Stimulated activated naive B cell treated with anti-CD40 and anti-IgM and Interleukin-4, amounts not matched to agents 10 μg/mL and 1 μg/mL and 100 μg/mL, for 72 hours (primary cell): Measurements from ENCODE around the gene MSI2.

ENCODE experiments used
- ATAC-seq, 2 donors: fragments of 150-1000 bp; cut with Tn5 transposase; replicated peaks; 2 replicates each; pipeline ENCODE4 v1.10.0; 2021; ENCODE audit warnings: moderate library complexity in 1 of 2
- DNase-seq: peaks from one replicate; pipeline ENCODE4 v3.0.0; 2021
- H3K27ac Mint-ChIP-seq: one replicate; pipeline ENCODE4 v1.8.0; 2022; ENCODE audit warnings: mild to moderate bottlenecking, mixed read lengths
- H3K27me3 Mint-ChIP-seq, 2 donors: one replicate each; pipeline ENCODE4 v1.8.0; 2022; ENCODE audit warnings: mixed read lengths in 2 of 2
- H3K36me3 Mint-ChIP-seq, 2 donors: one replicate each; pipeline ENCODE4 v1.8.0; 2022; ENCODE audit warnings: mixed read lengths in 2 of 2, mild to moderate bottlenecking in 1 of 2
- H3K4me1 Mint-ChIP-seq, 2 donors: one replicate each; pipeline ENCODE4 v1.8.0; 2022; ENCODE audit warnings: mixed read lengths in 2 of 2, mild to moderate bottlenecking in 1 of 2
- H3K4me3 Mint-ChIP-seq, 2 donors: one replicate each; pipeline ENCODE4 v1.8.0; 2022; ENCODE audit warnings: mild to moderate bottlenecking in 2 of 2, mixed read lengths in 2 of 2, moderate library complexity in 1 of 2
- H3K9me3 Mint-ChIP-seq, 2 donors: one replicate each; pipeline ENCODE4 v1.8.0; 2022; ENCODE audit warnings: mixed read lengths in 2 of 2, mild to moderate bottlenecking in 1 of 2

The MSI2 gene

GRCh38 chr17:57329380-57330214 lies 73.3 kb downstream of the MSI2 start:
- no peak for DNase-seq
- Mint-ChIP-seq H3K36me3 (peaks cover 23 to 43% of the 10 kb centered on the region in 2 donors), H3K4me3 (no peak overlapping the region), H3K9me3 (no peaks in the 10 kb centered on the region), H3K27me3 (no peaks in the 10 kb centered on the region), H3K4me1 (peaks cover 10 to 35% of the 10 kb centered on the region in 2 donors), H3K27ac (no peak overlapping the region)
- ATAC-seq = no peak

GRCh38 chr17:57330587-57330986 lies 74.3 kb downstream of the MSI2 start:
- DNase-seq (no peak), ATAC-seq (no peak)
- Mint-ChIP-seq H3K4me1 (peaks cover 10 to 37% of the 10 kb centered on the region in 2 donors), H3K27ac (no peak overlapping the region), H3K36me3 (peaks cover 17 to 38% of the 10 kb centered on the region in 2 donors), H3K9me3 (no peaks in the 10 kb centered on the region), H3K4me3 (no peak overlapping the region), H3K27me3 (no peaks in the 10 kb centered on the region)

DNA sequence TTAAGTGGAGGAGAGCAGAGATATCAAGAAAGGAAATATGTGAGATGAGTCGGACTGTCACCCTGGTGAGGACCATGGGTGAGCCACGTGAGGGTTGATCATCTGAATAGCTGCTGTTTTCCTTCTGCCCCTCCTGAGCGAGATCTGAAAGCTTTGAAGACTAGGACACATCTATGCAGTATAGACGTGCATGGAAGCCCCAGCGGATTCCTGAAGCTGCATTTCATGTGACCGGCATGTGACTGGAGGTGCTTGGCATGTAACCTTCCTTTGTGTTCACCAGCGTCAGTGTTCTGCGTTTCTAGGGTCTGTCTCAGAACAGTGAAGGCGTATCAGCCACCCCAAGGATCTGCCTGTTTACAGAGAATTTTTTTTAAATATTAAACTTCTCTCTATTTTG lies 75.1 kb downstream of the MSI2 start:
- H3K9me3 Mint-ChIP-seq = no peaks in the 10 kb centered on the region
- DNase-seq (no peak), ATAC-seq (no peak)
- no peak overlapping the region for H3K4me3 Mint-ChIP-seq
- H3K4me1 Mint-ChIP-seq = peaks cover 14 to 37% of the 10 kb centered on the region in 2 donors
- peaks cover 13 to 38% of the 10 kb centered on the region in 2 donors for H3K36me3 Mint-ChIP-seq
- no peaks in the 10 kb centered on the region for H3K27me3 Mint-ChIP-seq
- no peak overlapping the region for H3K27ac Mint-ChIP-seq

DNA sequence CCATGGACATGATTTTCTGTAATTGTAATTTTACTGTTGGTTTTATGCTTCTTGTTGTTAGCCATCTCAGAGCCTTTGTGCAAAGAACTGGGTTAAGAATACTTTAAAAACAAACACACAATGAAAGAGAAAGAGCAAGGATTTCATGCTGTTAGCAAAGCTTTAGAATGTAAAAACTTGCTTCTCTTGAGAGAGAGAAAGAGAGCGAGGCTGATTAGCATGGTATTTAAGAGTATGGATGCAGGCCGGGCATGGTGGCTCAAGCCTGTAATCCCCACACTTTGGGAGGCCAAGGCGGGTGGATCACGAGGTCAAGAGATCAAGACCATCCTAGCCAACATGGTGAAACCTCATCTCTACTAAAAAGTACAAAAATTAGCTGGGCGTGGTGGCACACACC lies 76.2 kb downstream of the MSI2 start:
- Mint-ChIP-seq H3K27ac (no peak overlapping the region), H3K4me3 (no peak overlapping the region), H3K9me3 (no peaks in the 10 kb centered on the region), H3K27me3 (no peaks in the 10 kb centered on the region), H3K4me1 (peaks cover 14 to 31% of the 10 kb centered on the region in 2 donors), H3K36me3 (peaks cover 18 to 38% of the 10 kb centered on the region in 2 donors)
- no peak for DNase-seq
- no peak for ATAC-seq

- Mint-ChIP-seq H3K9me3 (no peaks in the 10 kb centered on the region), H3K4me3 (no peak overlapping the region), H3K4me1 (peaks cover 25 to 47% of the 10 kb centered on the region in 2 donors), H3K27ac (no peak overlapping the region), H3K27me3 (no peaks in the 10 kb centered on the region), H3K36me3 (peaks cover 20 to 47% of the 10 kb centered on the region in 2 donors)
- no peak for ATAC-seq
- DNase-seq = no peak
These were observed 79.0 kb downstream of the MSI2 start for GRCh38 chr17:57335195-57335792.

GRCh38 chr17:57337390-57337789 lies 81.1 kb downstream of the MSI2 start:
- Mint-ChIP-seq H3K4me3 (no peak overlapping the region), H3K27me3 (no peaks in the 10 kb centered on the region), H3K9me3 (no peaks in the 10 kb centered on the region), H3K4me1 (peaks cover 35 to 63% of the 10 kb centered on the region in 2 donors), H3K36me3 (peaks cover 35 to 56% of the 10 kb centered on the region in 2 donors), H3K27ac (no peak overlapping the region)
- ATAC-seq (no peak), DNase-seq (no peak)

DNA sequence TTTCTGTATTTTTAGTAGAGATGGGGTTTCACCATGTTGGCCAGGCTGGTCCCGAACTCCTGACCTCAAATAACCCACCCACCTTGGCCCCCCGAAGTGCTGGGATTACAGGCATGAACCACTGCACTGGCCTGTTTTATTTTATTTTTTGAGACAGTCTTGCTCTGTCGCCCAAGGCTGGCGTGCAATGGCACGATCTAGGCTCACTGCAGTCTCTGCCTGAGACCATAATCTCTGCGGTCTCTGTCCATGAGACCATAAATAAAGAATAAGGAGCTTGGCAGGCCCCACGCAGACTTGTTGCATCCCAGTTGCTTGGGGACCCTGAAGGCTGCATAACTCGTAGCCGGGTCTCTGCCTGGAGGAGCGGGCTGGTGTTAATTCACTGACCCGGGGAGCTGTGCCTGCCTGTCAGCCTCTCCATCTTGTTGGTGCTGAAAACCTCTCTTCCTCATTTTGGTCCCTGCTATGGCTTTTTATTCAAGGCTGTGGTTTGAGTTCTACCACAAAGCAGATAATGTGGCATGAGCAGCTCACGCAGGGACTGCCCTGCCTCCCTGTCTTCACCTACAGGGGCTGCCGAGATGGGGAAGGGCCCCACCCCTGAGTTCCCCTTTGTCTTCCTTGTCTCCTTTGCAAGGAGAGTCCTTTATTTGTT lies 82.1 kb downstream of the MSI2 start:
- H3K27ac Mint-ChIP-seq = peak overlapping the region; percentile 27

GRCh38 chr17:57340160-57340981 lies 84.0 kb downstream of the MSI2 start:
- peaks cover 37 to 66% of the 10 kb centered on the region in 2 donors for H3K36me3 Mint-ChIP-seq
- DNase-seq (no peak), ATAC-seq (no peak)
- H3K4me1 Mint-ChIP-seq = peaks cover 37 to 68% of the 10 kb centered on the region in 2 donors
- H3K9me3 Mint-ChIP-seq = no peaks in the 10 kb centered on the region
- H3K4me3 Mint-ChIP-seq = no peak overlapping the region
- no peaks in the 10 kb centered on the region for H3K27me3 Mint-ChIP-seq
- no peak overlapping the region for H3K27ac Mint-ChIP-seq

More for the DNA sequence above, 82.1 kb downstream of the MSI2 start:
- Mint-ChIP-seq H3K4me1 (peaks cover 36 to 66% of the 10 kb centered on the region in 2 donors), H3K27me3 (no peaks in the 10 kb centered on the region), H3K4me3 (peak overlapping the region; percentile 65 to 73), H3K9me3 (no peaks in the 10 kb centered on the region), H3K36me3 (peaks cover 32 to 60% of the 10 kb centered on the region in 2 donors)
- peak; percentile 64 for DNase-seq
- peak; percentile 97 for ATAC-seq

DNA sequence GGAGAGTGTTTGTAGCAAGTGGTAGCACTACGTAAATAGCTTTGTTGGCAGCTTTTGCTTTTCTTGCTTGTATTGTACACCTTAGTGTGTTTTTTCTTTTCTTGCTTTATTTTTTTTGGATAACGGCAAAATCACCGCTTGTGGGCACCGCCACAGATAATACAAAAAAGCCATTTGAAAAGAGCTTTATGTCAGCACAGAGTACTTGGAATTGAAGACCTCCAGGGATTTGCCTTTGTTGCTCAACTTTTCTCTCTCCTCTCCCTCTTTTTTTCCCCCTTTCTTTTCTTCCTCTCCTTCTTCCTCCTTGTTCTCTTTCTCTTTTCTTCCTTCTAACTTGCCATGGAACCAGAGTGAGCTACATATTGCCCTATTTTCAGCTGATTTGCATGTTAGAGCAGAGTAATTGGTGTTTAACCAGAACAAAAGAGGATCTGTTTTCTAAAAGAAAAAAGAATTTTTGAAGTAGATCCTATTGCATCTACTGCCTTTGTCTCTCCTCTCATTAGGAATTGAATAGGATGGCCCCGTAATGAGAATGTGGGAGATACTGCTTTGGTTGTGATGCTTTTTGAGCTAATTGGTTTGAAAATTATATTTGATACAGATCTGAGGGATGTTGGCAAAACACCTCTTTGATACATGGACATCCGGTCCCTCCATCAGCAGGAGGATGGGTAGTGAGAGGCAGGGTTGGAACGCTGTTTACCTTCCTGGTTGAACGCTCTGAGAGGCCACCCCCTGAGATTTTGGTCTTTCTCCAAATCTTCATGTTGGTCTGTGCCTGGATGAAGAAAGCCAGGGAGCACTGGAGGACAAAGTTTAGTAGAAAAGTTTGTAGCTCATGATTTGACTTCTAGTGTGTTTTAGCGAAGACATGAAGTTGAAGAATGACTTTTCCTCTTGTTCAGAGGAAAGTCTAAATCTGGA lies 85.6 kb downstream of the MSI2 start:
- ATAC-seq (no peak), DNase-seq (no peak)
- Mint-ChIP-seq H3K27ac (no peak overlapping the region), H3K27me3 (no peaks in the 10 kb centered on the region), H3K9me3 (no peaks in the 10 kb centered on the region), H3K36me3 (peaks cover 31 to 64% of the 10 kb centered on the region in 2 donors), H3K4me3 (no peak overlapping the region), H3K4me1 (peaks cover 33 to 59% of the 10 kb centered on the region in 2 donors)

DNA sequence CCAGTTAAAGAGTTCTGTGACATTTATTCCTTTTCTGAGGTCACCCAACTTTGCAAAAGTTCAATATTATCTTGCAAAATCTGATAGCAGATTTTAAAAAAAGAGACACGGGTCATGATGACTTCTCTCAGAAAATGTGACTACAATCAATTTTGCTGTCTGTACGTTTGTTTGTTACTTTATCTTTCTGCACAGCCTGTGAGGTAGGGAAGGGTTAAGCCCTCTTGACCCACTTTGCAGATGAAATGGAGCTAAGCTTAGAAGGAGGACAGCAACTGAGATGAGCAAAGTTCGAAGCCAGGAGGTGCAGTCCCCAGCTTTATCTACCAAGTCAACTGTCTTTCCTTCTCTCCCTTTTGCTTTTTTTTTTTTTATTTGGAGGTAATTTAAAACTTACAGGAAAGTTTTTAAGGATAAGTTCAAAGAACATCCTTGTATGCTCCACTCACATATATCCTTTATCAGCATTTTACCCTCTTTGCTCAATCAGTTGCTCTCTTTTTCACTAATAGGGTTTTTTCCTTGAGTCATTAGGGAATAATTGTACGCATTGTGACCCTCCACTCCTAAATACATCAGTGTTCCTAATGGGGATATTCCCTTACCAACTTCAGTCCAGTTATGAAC lies 86.8 kb downstream of the MSI2 start:
- Mint-ChIP-seq H3K36me3 (peaks cover 36 to 67% of the 10 kb centered on the region in 2 donors), H3K27ac (no peak overlapping the region), H3K4me3 (no peak overlapping the region), H3K9me3 (no peaks in the 10 kb centered on the region), H3K27me3 (no peaks in the 10 kb centered on the region), H3K4me1 (peaks cover 34 to 55% of the 10 kb centered on the region in 2 donors)
- DNase-seq (no peak), ATAC-seq (no peak)

GRCh38 chr17:57343717-57344116 lies 87.4 kb downstream of the MSI2 start:
- H3K4me1 Mint-ChIP-seq = peaks cover 29 to 53% of the 10 kb centered on the region in 2 donors
- H3K27me3 Mint-ChIP-seq = no peaks in the 10 kb centered on the region
- no peak for DNase-seq
- H3K9me3 Mint-ChIP-seq = no peaks in the 10 kb centered on the region
- peaks cover 42 to 73% of the 10 kb centered on the region in 2 donors for H3K36me3 Mint-ChIP-seq
- H3K27ac Mint-ChIP-seq = no peak overlapping the region
- ATAC-seq = no peak
- H3K4me3 Mint-ChIP-seq = no peak overlapping the region

DNA sequence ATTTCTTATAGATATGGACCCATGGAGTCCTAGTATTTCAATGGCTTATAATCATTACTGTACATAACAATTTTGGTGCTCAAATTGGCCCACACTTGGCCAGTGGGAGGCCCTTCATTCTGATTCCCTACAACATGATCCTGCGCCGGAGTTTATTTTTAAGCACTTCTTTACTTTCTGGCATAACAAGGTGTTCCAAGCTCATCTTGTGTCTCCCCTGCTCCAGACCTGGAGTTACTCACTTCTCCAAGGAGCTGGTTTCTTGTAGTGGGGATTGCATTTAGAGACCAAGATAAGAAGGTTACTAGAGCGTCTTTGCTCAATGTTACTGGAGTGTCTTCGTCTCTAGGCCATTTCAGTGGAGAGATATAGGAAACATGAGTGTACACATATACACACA lies 87.9 kb downstream of the MSI2 start:
- H3K27ac Mint-ChIP-seq = peak overlapping the region; percentile 70
- no peak for DNase-seq
- no peak for ATAC-seq
- H3K4me3 Mint-ChIP-seq = no peak overlapping the region
- H3K9me3 Mint-ChIP-seq = no peaks in the 10 kb centered on the region
- H3K4me1 Mint-ChIP-seq = peaks cover 25 to 47% of the 10 kb centered on the region in 2 donors
- peaks cover 44 to 72% of the 10 kb centered on the region in 2 donors for H3K36me3 Mint-ChIP-seq
- no peaks in the 10 kb centered on the region for H3K27me3 Mint-ChIP-seq
